ENCODE data around the gene SH3GL1.

DNA sequence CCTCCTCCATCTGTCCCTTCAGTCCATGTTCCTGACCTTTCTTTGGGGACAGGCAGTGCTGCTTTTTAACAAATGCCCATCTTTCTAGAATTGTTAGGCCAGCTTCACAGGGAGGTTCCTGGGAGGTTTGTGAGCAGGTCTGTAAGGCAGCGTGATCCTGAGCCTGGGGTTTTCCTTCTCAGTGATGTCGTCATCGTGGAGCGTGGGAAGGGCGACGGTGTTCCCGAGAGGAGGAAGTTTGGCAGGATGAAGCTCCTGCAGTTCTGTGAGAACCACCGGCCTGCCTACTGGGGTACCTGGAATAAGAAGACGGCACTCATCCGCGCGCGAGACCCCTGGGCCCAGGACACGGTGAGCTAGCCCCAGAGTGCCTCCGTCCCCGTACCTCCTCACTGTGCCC, 28.9 kb upstream of the SH3GL1 start:
- TF ChIP-seq NFXL1 (IDR thresholded peaks at IDR 0.05; ENCODE audit: borderline replicate concordance) (no peak), GABPA (IDR thresholded peaks at IDR 0.05; ENCODE audit: low read depth) (no peak)
